NB4 (cell line): ENCODE results near the gene MGAM2.
A peak's percentile ranks its signal among the peaks of the same experiment; 100 is the strongest.

Source experiments
- DNase-seq: peaks from one replicate; pipeline ENCODE4 v3.0.0; 2010; ENCODE audit warnings: low read depth
- H3K4me3 ChIP-seq: one replicate; pipeline ENCODE4 v1.5.1; 2011; ENCODE audit warnings: mild to moderate bottlenecking, low read depth, low read length, moderate library complexity
- CTCF ChIP-seq: IDR thresholded peaks from one replicate; pipeline ENCODE4 v1.5.1; 2012; ENCODE audit warnings: low read depth, low read length
- MAX ChIP-seq: IDR thresholded peaks from 2 replicates; pipeline ENCODE4 v1.6.1; 2011; ENCODE audit warnings: low read depth, low read length
- MYC ChIP-seq: IDR thresholded peaks from 2 replicates; pipeline ENCODE4 v1.6.1; 2011; ENCODE audit warnings: low read depth, low read length
- POLR2A ChIP-seq: IDR thresholded peaks from 2 replicates; pipeline ENCODE4 v1.6.1; 2011; ENCODE audit warnings: mild to moderate bottlenecking; ENCODE audit not compliant: insufficient read length; ENCODE audit errors: extremely low read depth

Gene MGAM2

DNA sequence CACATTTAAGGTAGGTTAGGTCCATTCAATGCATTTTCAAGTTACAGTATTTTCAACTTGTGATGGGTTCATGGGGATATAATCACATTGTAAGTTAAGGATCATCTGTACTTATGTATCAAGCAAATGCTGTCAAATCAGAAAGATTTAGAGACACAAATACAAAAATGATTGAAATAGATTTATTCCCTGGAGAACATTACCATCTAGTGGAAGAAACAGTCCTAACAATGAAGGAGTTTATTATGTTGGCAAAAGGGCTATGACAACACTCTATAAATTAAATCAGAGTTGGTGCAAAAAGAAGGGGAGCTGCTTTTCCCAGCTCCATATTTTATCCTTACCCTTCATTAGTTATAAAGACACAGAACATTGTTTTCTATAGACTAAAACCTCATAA lies 77.3 kb downstream of the MGAM2 start:
- H3K4me3 ChIP-seq: no peak overlapping the region
- peak; percentile 56 for DNase-seq
- TF ChIP-seq POLR2A (no peak), CTCF (no peak), MAX (no peak), MYC (no peak)

GRCh38 chr7:142194201-142194600 lies 82.7 kb downstream of the MGAM2 start:
- TF ChIP-seq POLR2A: no peak
- TF ChIP-seq MAX: no peak
- no peak for TF ChIP-seq CTCF
- no peak for TF ChIP-seq MYC
- H3K4me3 ChIP-seq: no peak overlapping the region
- DNase-seq: no peak

- H3K4me3 ChIP-seq: no peak overlapping the region
- no peak for TF ChIP-seq POLR2A
- TF ChIP-seq MAX: no peak
- TF ChIP-seq CTCF: no peak
- TF ChIP-seq MYC: no peak
- no peak for DNase-seq
Measured at GRCh38 chr7:142196066-142196840, 84.7 kb downstream of the MGAM2 start.

DNA sequence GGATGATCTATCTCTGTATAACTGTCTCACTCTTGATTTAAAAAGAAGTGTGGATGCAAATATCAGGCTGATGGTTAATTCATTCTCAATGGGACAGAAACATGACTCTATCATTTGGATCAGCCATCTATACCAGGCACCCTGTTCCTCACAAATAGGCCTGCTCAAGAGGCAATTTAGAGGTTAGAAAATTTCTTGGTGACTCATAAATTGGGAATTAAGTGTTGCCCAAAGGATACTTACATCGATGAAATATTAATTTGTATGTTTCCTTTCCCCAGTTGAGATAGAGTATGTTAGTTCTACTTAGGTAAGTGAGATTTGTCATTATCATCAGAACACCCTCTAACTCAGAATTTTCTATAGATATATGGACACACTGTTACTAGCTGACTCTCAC lies 88.7 kb downstream of the MGAM2 start:
- DNase-seq: no peak
- TF ChIP-seq CTCF (no peak), MAX (no peak), MYC (no peak)
- no peak overlapping the region for H3K4me3 ChIP-seq

GRCh38 chr7:142228537-142229104 lies 117.1 kb downstream of the MGAM2 start:
- no peak overlapping the region for H3K4me3 ChIP-seq
- TF ChIP-seq POLR2A (no peak), MYC (no peak), MAX (no peak), CTCF (no peak)
- no peak for DNase-seq

- peak; percentile 67 for TF ChIP-seq MAX
- TF ChIP-seq POLR2A: no peak
- TF ChIP-seq CTCF: peak; percentile 39
- 0 out of 2 replicates have a peak, but pooled peaks have one; percentile 20 for TF ChIP-seq MYC
- DNase-seq: peak; percentile 55
- H3K4me3 ChIP-seq: no peak overlapping the region
Measured at GRCh38 chr7:142231716-142232115, 120.2 kb downstream of the MGAM2 start.
